OCI-LY7 (cell line): ENCODE data around the gene RAB3IL1. TPM values are rescaled to one million over a fixed set of nuclear protein-coding genes. Genes with fewer than 3 reads are reported as not detected.
A peak's percentile ranks its signal among the peaks of the same experiment; 100 is the strongest.

Source experiments
- BruUV-seq: library from RNA; stranded (reverse); fragments of 400-500 nt; replicated peaks from 2 replicates; lab custom pipeline; 2021; lab: Mats Ljungman, UMichigan
- CTCF ChIA-PET: fragments of 300-600 bp; sonication (Branson Sonifier 250); formaldehyde crosslinking; loops from one replicate; lab custom pipeline; 2022; ENCODE audit warnings: antibody characterized with exemption; ENCODE audit not compliant: unreplicated experiment; lab: Charles Lee
- POLR2A ChIA-PET: fragments of 300-600 bp; sonication (Branson Sonifier 250); formaldehyde crosslinking; loops from one replicate; lab custom pipeline; 2022; ENCODE audit warnings: antibody characterized with exemption; lab: Charles Lee
- DNase-seq: peaks from one replicate; pipeline ENCODE4 v3.0.0-alpha.2; 2015; ENCODE audit warnings: low spot score
- H2AFZ ChIP-seq: fragments of 200-600 bp; sonication (generic), shearing (Covaris generic); 2 replicates; pipeline ENCODE4 v1.6.1; 2014; ENCODE audit warnings: mild to moderate bottlenecking, antibody characterized with exemption, low read length, moderate library complexity
- H3K27ac ChIP-seq: fragments of 200-600 bp; sonication (generic); 2 replicates; pipeline ENCODE4 v1.5.1; 2014; ENCODE audit warnings: mixed run types, low read depth, mild to moderate bottlenecking, moderate library complexity, low read length, inconsistent platforms; ENCODE audit not compliant: poor library complexity, severe bottlenecking
- H3K36me3 ChIP-seq: fragments of 200-600 bp; sonication (generic); 2 replicates; pipeline ENCODE4 v1.6.1; 2014; ENCODE audit warnings: mild to moderate bottlenecking, antibody characterized with exemption, low read length, moderate library complexity, mixed read lengths; ENCODE audit not compliant: insufficient read depth
- H3K4me1 ChIP-seq: fragments of 200-600 bp; sonication (generic); 2 replicates; pipeline ENCODE4 v1.5.1; 2014; ENCODE audit warnings: mild to moderate bottlenecking, low read length; ENCODE audit not compliant: insufficient read depth, poor library complexity, severe bottlenecking
- H3K4me2 ChIP-seq: fragments of 200-600 bp; sonication (generic); 2 replicates; pipeline ENCODE4 v1.6.1; 2014; ENCODE audit warnings: mild to moderate bottlenecking, low read length
- H3K4me3 ChIP-seq: fragments of 200-600 bp; sonication (generic); 2 replicates; pipeline ENCODE4 v1.5.1; 2014; ENCODE audit warnings: mild to moderate bottlenecking, low read depth, low read length; ENCODE audit not compliant: poor library complexity, severe bottlenecking
- H3K79me2 ChIP-seq: fragments of 200-600 bp; sonication (generic); 2 replicates; pipeline ENCODE4 v1.6.1; 2016; ENCODE audit warnings: low read depth, mild to moderate bottlenecking, low read length, moderate library complexity, mixed read lengths; ENCODE audit not compliant: insufficient read depth
- H3K9me2 ChIP-seq: fragments of 200-600 bp; sonication (generic); 2 replicates; pipeline ENCODE4 v1.6.1; 2016; ENCODE audit warnings: mild to moderate bottlenecking, low read length, mixed read lengths; ENCODE audit not compliant: insufficient read depth
- H3K9me3 ChIP-seq: fragments of 200-600 bp; sonication (generic); 2 replicates; pipeline ENCODE4 v1.6.1; 2014; ENCODE audit warnings: mild to moderate bottlenecking, mixed run types, low read length, mixed read lengths
- H4K20me1 ChIP-seq: fragments of 200-600 bp; sonication (generic); 2 replicates; pipeline ENCODE4 v1.6.1; 2014; ENCODE audit warnings: mild to moderate bottlenecking, antibody characterized with exemption, low read length, moderate library complexity, mixed read lengths; ENCODE audit not compliant: insufficient read depth
- CTCF ChIP-seq: fragments of 200-600 bp; sonication (generic); conservative IDR thresholded peaks from 2 replicates; pipeline ENCODE4 v1.5.1; 2014; ENCODE audit warnings: mild to moderate bottlenecking, antibody characterized with exemption, low read length, moderate library complexity, mixed read lengths
- EZH2phosphoT487 ChIP-seq: fragments of 200-600 bp; sonication (generic); IDR thresholded peaks from 2 replicates; pipeline ENCODE4 v1.6.1; 2018; ENCODE audit warnings: low read depth, borderline replicate concordance, mild to moderate bottlenecking, mixed run types, antibody characterized with exemption, low read length, moderate library complexity, mixed read lengths
- intact Hi-C: fragments of 100-400 bp; cut with micrococcal nuclease; formaldehyde crosslinking; loops from one replicate; pipeline ENCODE4 v1.10.0; 2022; ENCODE audit not compliant: unreplicated experiment
- total RNA-seq, 2 experiments: library from RNA; depleted of rRNA in 1 of 2; stranded (reverse); fragments of >200 nt in 1 of 2; shearing (Covaris generic) in 1 of 2; gene quantifications; 2 replicates each; pipeline ENCODE4 v1.2.3, GENCODE V29; 2014 to 2022

The RAB3IL1 gene
- total RNA-seq, 2 experiments from 2014 or later: not detected

GRCh38 chr11:61872935-61873565 lies 44.3 kb downstream of the RAB3IL1 start:
- Histone ChIP-seq H3K9me2 (no peaks in the 10 kb centered on the region), H3K79me2 (no peaks in the 10 kb centered on the region), H2AFZ (no peak overlapping the region), H3K27ac (no peak overlapping the region), H3K9me3 (no peaks in the 10 kb centered on the region), H3K4me3 (no peak overlapping the region), H3K4me2 (no peak overlapping the region), H4K20me1 (no peaks in the 10 kb centered on the region), H3K4me1 (peaks cover 13% of the 10 kb centered on the region), H3K36me3 (peaks cover 17% of the 10 kb centered on the region; the same call in 1 of the 2 replicates)
- ChIA-PET POLR2A (no interaction called here), CTCF (no interaction called here)
- TF ChIP-seq CTCF (no peak), EZH2phosphoT487 (no peak)
- DNase-seq: no peak
- intact Hi-C loops: no loop called here
- BruUV-seq: no TSS peak

DNA sequence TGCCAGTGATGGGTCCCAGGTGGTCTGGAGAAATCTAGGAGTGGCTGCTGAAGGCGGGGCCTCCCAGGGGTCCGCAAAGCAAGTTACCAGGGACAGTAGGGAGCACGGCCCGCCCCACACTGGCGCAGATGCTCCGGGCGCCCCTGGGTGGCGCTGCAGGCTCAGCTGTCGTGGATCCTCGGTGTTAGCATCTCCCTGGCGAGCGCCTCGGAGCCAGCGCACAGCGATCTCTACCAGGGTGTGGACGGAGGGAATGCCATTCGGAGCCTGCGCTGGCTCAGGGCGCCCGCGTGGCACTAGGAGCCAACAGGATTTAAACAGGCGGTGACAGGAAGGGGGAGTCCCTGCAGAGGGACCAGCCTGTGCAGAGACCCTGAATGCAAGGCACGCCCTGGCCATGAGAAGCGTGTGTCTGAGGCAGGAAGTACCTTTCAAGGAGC lies 46.2 kb downstream of the RAB3IL1 start:
- no peaks in the 10 kb centered on the region for H3K79me2 ChIP-seq
- POLR2A ChIA-PET: no interaction called here
- H3K9me2 ChIP-seq: no peaks in the 10 kb centered on the region
- no peak overlapping the region for H3K27ac ChIP-seq
- TF ChIP-seq EZH2phosphoT487 (no peak), CTCF (peak; percentile 95)
- H3K9me3 ChIP-seq: no peaks in the 10 kb centered on the region
- CTCF ChIA-PET: interaction anchor here (1.4 to 2.8 kb wide), 2 partner anchors 28 to 211 kb away, joined by 6 to 9 read pairs; no protein-coding TSS in a partner anchor
- DNase-seq: peak; percentile 81
- BruUV-seq: no TSS peak
- H2AFZ ChIP-seq: no peak overlapping the region
- H3K4me3 ChIP-seq: no peak overlapping the region
- H4K20me1 ChIP-seq: no peaks in the 10 kb centered on the region
- H3K4me2 ChIP-seq: peak overlapping the region; percentile 51
- intact Hi-C loops: loop anchor here (1.0 to 2.0 kb wide), 5 partner anchors 20 to 211 kb away; partner anchors contain the start of gene FADS3
- H3K36me3 ChIP-seq: no peaks in the 10 kb centered on the region; the same call in 1 of the 2 replicates
- H3K4me1 ChIP-seq: peaks cover 9% of the 10 kb centered on the region

DNA sequence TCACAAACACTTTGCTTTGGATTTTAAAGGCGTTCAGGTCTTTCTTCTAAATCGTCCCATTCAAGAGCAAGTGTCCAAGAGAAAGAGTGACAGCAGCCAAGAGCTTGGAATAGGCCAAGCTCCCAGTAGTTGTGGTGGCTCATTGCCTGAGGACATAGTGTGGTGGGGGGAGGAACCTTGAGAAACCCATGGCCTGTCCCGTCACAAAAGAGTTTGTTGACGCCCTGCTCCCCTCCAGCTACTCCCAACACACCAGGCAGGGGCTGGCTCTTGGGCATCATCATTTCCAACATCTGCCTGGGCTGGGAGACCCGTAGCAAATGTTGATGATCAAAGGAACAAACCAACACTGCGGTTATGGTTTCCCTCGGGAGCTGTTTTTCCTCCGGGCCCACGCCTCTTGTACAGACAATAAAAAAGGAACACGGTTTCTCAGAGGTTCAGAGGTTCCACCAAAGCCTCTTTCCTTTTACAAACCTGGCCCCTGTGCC lies 46.8 kb downstream of the RAB3IL1 start:
- Histone ChIP-seq H3K4me3 (no peak overlapping the region), H3K36me3 (no peaks in the 10 kb centered on the region; the same call in 1 of the 2 replicates), H3K9me2 (no peaks in the 10 kb centered on the region), H3K27ac (no peak overlapping the region), H4K20me1 (no peaks in the 10 kb centered on the region), H3K79me2 (no peaks in the 10 kb centered on the region), H3K4me1 (peaks cover 9% of the 10 kb centered on the region), H3K9me3 (no peaks in the 10 kb centered on the region), H2AFZ (no peak overlapping the region), H3K4me2 (no peak overlapping the region)
- ChIA-PET POLR2A (interaction anchor here (0.5 to 0.7 kb wide), 2 partner anchors 10 to 166 kb away, joined by 3 to 8 read pairs; no protein-coding TSS in a partner anchor), CTCF (interaction anchor here (0.8 to 2.8 kb wide), 3 partner anchors 9 to 211 kb away, joined by 3 to 9 read pairs (median 6); no protein-coding TSS in a partner anchor)
- intact Hi-C loops: loop anchor here (1.0 to 2.0 kb wide), 5 partner anchors 21 to 212 kb away; partner anchors contain the start of gene FADS3
- TF ChIP-seq EZH2phosphoT487: no peak
- no peak for DNase-seq
- BruUV-seq: no TSS peak
